NCI-H526 treated with DMSO at 0.1 percent for 48 hours (cell line): ENCODE measurements around the gene SEMA7A.

ENCODE experiments used
- DNase-seq: peaks from one replicate; lab custom pipeline; 2025; lab: John Stamatoyannopoulos, UW

Gene SEMA7A

GRCh38 chr15:74451861-74452835 is 18.4 kb upstream of the SEMA7A start:
- no peak for DNase-seq

GRCh38 chr15:74451322-74451721 is 17.6 kb upstream of the SEMA7A start:
- no peak for DNase-seq

- DNase-seq: no peak
Observed at GRCh38 chr15:74449643-74450205, 16.0 kb upstream of the SEMA7A start.

GRCh38 chr15:74449095-74449494 is 15.3 kb upstream of the SEMA7A start:
- DNase-seq: no peak

- no peak for DNase-seq
Observed at GRCh38 chr15:74445816-74446763, 12.3 kb upstream of the SEMA7A start.

GRCh38 chr15:74444106-74445062 is 10.6 kb upstream of the SEMA7A start:
- DNase-seq: no peak

- DNase-seq: no peak
Observed at GRCh38 chr15:74443100-74443909, 9.5 kb upstream of the SEMA7A start.

GRCh38 chr15:74442604-74443003 is 8.8 kb upstream of the SEMA7A start:
- DNase-seq: no peak

GRCh38 chr15:74442063-74442462 is 8.3 kb upstream of the SEMA7A start:
- DNase-seq: no peak

GRCh38 chr15:74441248-74441941 is 7.6 kb upstream of the SEMA7A start:
- DNase-seq: no peak

- peak; percentile 37 for DNase-seq
Observed at GRCh38 chr15:74438721-74439316, 5.1 kb upstream of the SEMA7A start.

GRCh38 chr15:74438206-74438605 is 4.4 kb upstream of the SEMA7A start:
- no peak for DNase-seq

GRCh38 chr15:74434263-74435136 is 742 bp upstream of the SEMA7A start:
- no peak for DNase-seq

- no peak for DNase-seq
Observed at GRCh38 chr15:74432968-74433591, 678 bp downstream of the SEMA7A start.

GRCh38 chr15:74432271-74432967 is 1.3 kb downstream of the SEMA7A start:
- no peak for DNase-seq

- DNase-seq: no peak
Observed at GRCh38 chr15:74431645-74432044, 2.1 kb downstream of the SEMA7A start.

GRCh38 chr15:74431116-74431515 is 2.6 kb downstream of the SEMA7A start:
- no peak for DNase-seq
